Activated T-helper 2 cell treated with anti-CD3 and anti-CD28 coated beads, Interferon-gamma antibody, Interleukin-2, Interleukin-4, amounts not matched to agents 10 μg/mL and 5 μg/mL and 100 μg/mL, durations not matched to agents 14 hours and 24 hours and 36 hours (primary cell): ENCODE measurements around the gene PPP4R4. TPM values are rescaled to one million over a fixed set of nuclear protein-coding genes. Genes with fewer than 3 reads are reported as not detected.
A peak's percentile ranks its signal among the peaks of the same experiment; 100 is the strongest.
"Not testable (repeated sequence)": the region's sequence is repeated elsewhere in the genome, so short reads cannot be mapped to it uniquely, and the experiment has no call there.

Source experiments
- DNase-seq: peaks from one replicate; pipeline ENCODE4 v3.0.0; 2021; ENCODE audit warnings: low spot score
- H3K27ac Mint-ChIP-seq: one replicate; pipeline ENCODE4 v1.8.0; 2021; ENCODE audit warnings: mixed read lengths
- H3K27me3 Mint-ChIP-seq: one replicate; pipeline ENCODE4 v1.8.0; 2021; ENCODE audit warnings: low read depth, mixed read lengths
- H3K36me3 Mint-ChIP-seq: one replicate; pipeline ENCODE4 v1.8.0; 2021; ENCODE audit warnings: low read depth, mixed read lengths
- H3K4me1 Mint-ChIP-seq: one replicate; pipeline ENCODE4 v1.8.0; 2021; ENCODE audit warnings: low read depth, mixed read lengths
- H3K4me3 Mint-ChIP-seq: one replicate; pipeline ENCODE4 v1.8.0; 2021; ENCODE audit warnings: low read depth, mild to moderate bottlenecking, moderate library complexity, mixed read lengths
- H3K9me3 Mint-ChIP-seq: one replicate; pipeline ENCODE4 v1.8.0; 2021; ENCODE audit warnings: mixed read lengths
- intact Hi-C: fragments of 100-400 bp; cut with micrococcal nuclease; formaldehyde crosslinking; loops from one replicate; pipeline ENCODE4 v1.15.1; 2023
- total RNA-seq: library from RNA; stranded (reverse); gene quantifications from 2 replicates; pipeline ENCODE4 v1.2.3, GENCODE V29; 2022

PPP4R4 gene
- total RNA-seq, 1 donor from 2014 or later: 1.8 TPM

DNA sequence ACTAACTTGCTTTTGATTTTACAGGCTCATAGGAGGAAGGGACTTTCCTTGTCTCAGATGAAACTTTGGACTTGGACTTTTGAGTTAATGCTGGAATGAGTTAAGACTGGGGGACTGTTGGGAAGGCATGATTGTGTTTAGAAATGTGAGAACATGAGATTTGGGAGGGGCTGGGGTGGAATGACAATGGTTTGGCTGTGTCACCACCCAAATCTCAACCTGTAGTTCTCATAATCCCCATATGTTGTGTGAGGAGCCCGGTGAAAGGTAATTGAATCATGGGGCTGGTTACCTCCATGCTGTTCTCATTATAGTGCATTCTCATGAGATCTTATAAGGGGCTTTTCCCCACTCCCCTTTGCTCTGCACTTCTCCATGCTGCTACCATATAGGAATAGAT lies 18.0 kb upstream of the PPP4R4 start:
- H3K4me3 Mint-ChIP-seq: not testable (repeated sequence)

DNA sequence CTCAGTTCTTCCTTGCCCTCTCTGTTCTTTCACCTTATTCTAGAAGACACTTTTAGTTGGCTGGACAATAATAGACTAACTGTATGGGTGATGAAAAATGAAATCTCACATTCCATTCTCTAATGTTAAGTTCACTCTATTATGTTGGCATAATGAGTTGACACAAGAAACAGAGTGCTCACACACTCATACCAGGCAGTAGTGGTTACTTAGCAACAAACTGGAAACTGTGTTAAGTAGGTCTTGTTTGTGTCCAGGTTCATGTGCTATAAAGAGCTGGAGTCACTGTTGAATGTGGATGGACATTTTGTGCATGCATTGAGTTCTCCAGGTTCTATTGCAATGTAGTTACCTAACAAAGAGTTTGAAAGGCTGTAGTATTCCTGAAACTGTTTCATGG lies 16.9 kb upstream of the PPP4R4 start:
- H3K9me3 Mint-ChIP-seq: no peaks in the 10 kb centered on the region

More for the DNA sequence above, 18.0 kb upstream of the PPP4R4 start:
- H3K27me3 Mint-ChIP-seq, DNase-seq, H3K36me3 Mint-ChIP-seq, H3K27ac Mint-ChIP-seq, intact Hi-C loops, H3K9me3 Mint-ChIP-seq: not testable (repeated sequence)
- H3K4me1 Mint-ChIP-seq: peaks cover 16% of the 10 kb centered on the region

DNA sequence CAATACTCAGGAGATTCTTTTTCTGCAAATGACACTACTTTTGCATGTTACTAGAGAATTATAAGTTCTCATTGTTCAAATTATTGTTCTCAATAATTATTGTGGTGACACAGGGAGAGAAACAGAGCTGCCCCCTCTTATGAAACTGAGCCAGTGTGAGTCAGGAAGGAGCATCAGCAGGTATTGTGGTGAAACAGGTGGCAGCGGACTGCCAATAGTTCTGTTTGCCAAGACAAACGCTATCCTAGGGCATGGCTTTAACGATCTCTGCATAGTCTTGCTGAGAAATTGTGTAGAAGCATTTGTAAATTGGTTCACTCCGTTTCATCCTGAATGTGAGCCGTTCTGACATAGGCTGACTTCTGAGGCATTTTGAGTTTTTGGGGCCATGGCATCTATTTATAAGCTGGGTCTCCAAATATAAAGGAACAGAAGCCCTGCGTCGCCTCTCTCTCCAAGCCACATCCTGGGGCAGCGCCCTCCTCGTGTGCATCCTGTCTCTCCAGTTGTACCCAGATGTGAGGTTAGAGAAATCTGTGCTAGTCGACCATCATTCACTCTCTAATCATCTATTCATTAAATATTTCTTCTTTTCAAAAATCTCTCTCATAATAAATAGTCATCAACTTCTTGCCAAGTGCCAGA lies 15.8 kb upstream of the PPP4R4 start:
- H3K36me3 Mint-ChIP-seq: no peaks in the 10 kb centered on the region
- no peak for DNase-seq
- H3K27me3 Mint-ChIP-seq: peaks cover 4% of the 10 kb centered on the region
- H3K9me3 Mint-ChIP-seq: no peaks in the 10 kb centered on the region
- no peak overlapping the region for H3K4me3 Mint-ChIP-seq
- intact Hi-C loops: no loop called here
- H3K27ac Mint-ChIP-seq: no peak overlapping the region
- H3K4me1 Mint-ChIP-seq: peaks cover 24% of the 10 kb centered on the region

More for the DNA sequence above, 16.9 kb upstream of the PPP4R4 start:
- Mint-ChIP-seq H3K36me3 (no peaks in the 10 kb centered on the region), H3K27me3 (peaks cover 8% of the 10 kb centered on the region), H3K27ac (no peak overlapping the region), H3K4me1 (peaks cover 22% of the 10 kb centered on the region), H3K4me3 (no peak overlapping the region)
- intact Hi-C loops: no loop called here
- DNase-seq: no peak

DNA sequence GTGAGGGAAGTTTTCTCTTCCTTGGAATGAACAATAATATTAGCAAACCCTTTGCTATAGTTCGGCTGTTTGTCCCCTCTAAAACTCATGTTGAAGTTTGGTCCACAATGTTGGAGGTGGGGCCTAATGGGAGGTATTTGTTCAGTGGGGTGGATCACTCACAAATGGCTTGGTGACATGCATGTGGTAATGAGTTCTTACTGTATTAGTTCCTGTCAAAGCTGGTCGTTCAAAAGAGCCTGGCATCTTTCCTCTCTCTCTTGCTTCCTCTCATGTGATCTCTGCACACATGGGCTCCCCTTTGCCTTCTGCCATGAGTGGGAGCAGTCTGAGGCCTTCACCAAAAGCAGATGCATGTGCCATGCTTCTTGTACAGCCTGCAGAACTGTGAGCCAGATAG lies 13.1 kb upstream of the PPP4R4 start:
- Mint-ChIP-seq H3K4me3 (no peak overlapping the region), H3K4me1 (peaks cover 34% of the 10 kb centered on the region), H3K36me3 (no peaks in the 10 kb centered on the region), H3K27ac (no peak overlapping the region), H3K27me3 (peaks cover 4% of the 10 kb centered on the region), H3K9me3 (no peaks in the 10 kb centered on the region)
- intact Hi-C loops: no loop called here
- DNase-seq: no peak

DNA sequence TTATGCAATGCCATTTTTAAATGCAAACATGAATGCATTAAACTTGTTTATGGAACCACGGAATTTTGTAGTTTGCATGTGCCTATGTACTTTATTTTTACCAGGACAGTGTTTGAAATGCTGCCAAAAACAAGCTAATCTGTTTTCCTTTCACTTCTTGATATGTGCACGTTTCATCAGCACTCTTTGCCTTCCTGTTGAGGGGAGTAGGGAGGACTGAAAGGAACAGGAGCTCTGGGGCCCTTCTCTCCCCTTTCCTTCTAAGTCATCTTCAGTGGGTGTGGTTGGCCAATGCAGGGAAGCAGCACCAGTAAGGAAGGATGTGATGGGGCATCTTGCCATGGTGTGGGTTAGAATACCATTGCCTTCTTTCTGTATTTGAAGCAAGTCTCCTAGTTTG lies 12.1 kb upstream of the PPP4R4 start:
- intact Hi-C loops: no loop called here
- DNase-seq: no peak
- no peak overlapping the region for H3K27ac Mint-ChIP-seq
- H3K36me3 Mint-ChIP-seq: no peaks in the 10 kb centered on the region
- peaks cover 34% of the 10 kb centered on the region for H3K4me1 Mint-ChIP-seq
- H3K27me3 Mint-ChIP-seq: peaks cover 5% of the 10 kb centered on the region
- no peak overlapping the region for H3K4me3 Mint-ChIP-seq
- no peaks in the 10 kb centered on the region for H3K9me3 Mint-ChIP-seq

DNA sequence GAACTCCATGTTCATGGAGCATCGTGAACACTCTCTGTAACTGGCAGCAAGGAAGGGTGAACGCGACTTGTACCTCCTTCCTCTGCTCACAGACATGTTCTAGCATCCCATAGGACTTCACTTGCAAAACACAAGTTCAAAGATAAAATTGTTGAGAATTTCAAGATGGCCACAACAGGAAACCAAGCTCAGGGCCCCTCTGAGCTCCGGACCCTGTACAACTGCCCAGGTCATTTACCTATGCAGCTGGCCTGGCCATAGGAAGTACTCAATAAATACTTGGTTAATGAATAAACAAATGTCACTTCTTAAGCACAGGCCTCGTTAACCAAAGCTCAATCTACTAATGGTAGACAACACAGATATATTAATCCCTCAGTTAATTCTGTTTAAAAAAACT lies 11.7 kb upstream of the PPP4R4 start:
- Mint-ChIP-seq H3K27me3 (peaks cover 4% of the 10 kb centered on the region), H3K9me3 (no peaks in the 10 kb centered on the region), H3K4me3 (no peak overlapping the region), H3K4me1 (peaks cover 34% of the 10 kb centered on the region), H3K36me3 (no peaks in the 10 kb centered on the region), H3K27ac (no peak overlapping the region)
- intact Hi-C loops: no loop called here
- no peak for DNase-seq

DNA sequence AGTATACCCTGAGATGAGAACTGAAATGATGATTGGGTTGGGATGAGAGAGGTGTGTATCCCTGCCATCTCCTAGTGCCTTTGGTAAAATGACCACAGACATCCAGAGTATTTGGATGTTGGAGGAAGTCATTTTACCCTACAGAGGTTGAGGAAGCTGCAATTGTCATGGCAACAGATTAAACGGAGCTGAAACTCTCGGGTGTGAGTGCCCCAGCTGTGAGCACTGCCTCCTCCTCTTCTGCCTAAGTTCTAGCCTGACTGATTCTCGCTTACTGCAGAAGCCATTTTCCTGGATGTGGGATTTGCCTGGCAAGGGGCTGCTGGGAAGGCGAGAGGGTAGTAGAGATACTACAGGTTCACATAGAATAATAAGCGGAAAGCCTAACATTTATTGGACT lies 10.3 kb upstream of the PPP4R4 start:
- intact Hi-C loops: no loop called here
- H3K27ac Mint-ChIP-seq: no peak overlapping the region
- peaks cover 22% of the 10 kb centered on the region for H3K4me1 Mint-ChIP-seq

DNA sequence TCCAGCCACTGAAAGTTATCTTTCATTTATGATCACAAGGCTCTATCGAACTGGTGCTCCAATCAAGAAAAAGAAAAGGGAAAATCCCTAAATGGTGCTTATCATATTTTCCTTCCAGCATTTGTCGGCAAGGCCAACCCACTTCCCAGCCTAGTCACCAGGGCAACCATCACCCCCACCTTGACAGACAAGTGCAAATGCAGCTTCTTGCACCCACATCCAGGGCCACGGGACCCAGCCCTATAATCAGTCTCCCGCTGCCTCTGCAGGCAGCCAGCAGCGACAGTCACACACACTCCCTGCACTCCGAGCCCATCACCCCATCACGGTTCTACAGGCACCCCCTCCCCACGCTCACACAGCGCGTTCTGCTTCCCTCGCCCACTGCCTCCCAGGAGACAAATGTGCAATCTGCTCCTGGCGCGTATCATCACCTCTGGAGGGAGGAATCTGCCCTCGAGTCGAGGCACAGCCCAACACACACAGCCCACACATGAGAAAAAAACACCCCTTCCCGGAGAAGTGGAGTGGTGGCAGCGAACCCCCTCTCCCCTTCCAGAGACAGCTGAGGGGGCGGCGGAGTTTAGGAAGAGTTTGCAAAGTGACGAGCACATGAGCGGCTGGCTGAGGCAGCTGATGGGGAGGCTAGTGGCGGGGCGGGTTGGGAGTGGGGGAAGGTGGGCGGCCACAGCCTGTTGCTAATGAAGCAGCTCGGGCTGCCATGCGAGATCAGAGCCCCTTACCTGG lies 9.3 kb upstream of the PPP4R4 start:
- H3K36me3 Mint-ChIP-seq: no peaks in the 10 kb centered on the region
- no peak overlapping the region for H3K27ac Mint-ChIP-seq
- H3K27me3 Mint-ChIP-seq: peaks cover 3% of the 10 kb centered on the region
- H3K4me1 Mint-ChIP-seq: peaks cover 21% of the 10 kb centered on the region
- H3K4me3 Mint-ChIP-seq: no peak overlapping the region
- H3K9me3 Mint-ChIP-seq: no peaks in the 10 kb centered on the region
- no peak for DNase-seq
- intact Hi-C loops: no loop called here

More for the DNA sequence above, 10.3 kb upstream of the PPP4R4 start:
- Mint-ChIP-seq H3K9me3 (no peaks in the 10 kb centered on the region), H3K36me3 (no peaks in the 10 kb centered on the region), H3K4me3 (no peak overlapping the region), H3K27me3 (peaks cover 3% of the 10 kb centered on the region)
- DNase-seq: no peak

DNA sequence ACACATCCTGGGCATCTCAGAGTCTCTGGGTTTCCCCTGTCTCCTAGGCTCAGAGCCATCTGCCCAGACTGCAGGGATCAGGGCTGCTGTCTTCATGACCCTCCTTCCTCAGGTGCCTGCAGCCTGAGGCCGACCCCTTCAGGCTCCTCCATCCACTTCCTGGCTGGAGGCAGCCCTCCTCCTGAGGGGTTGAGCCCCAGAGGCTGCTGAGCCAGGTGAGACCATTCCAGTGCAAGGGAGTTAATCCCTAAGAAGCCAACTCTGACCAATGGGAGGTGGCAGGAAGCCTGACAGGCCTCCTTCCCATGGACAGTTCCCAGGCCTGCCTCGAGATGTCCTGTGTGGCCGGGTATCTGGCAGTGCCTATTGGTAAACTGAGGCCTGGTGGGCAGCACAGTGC lies 8.4 kb upstream of the PPP4R4 start:
- intact Hi-C loops: no loop called here
- Mint-ChIP-seq H3K27ac (no peak overlapping the region), H3K9me3 (no peaks in the 10 kb centered on the region), H3K4me3 (no peak overlapping the region), H3K4me1 (peaks cover 19% of the 10 kb centered on the region), H3K36me3 (no peaks in the 10 kb centered on the region), H3K27me3 (peaks cover 8% of the 10 kb centered on the region)
- DNase-seq: no peak

DNA sequence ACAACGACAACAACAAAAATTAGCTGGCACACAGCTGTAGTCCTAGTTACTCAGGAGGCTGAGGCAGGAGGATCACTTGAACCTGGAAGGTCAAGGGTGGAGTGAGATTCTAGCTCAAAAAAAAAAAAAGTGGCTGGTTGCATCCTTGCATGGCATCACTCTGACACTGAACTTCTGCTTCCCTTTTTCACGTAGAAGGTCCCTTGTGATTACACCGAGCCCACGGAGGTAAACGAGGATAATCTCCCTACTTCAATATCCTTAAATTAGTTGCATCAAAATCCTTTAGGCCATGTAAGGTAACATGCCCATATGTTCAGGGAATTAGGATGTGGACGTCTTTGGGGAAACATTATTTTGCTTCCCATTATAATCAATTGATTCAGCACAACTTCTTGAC lies 4.0 kb upstream of the PPP4R4 start:
- intact Hi-C loops: loop anchor here (5.0 to 10.0 kb wide), 2 partner anchors 88 to 225 kb away; partner anchors contain the start of genes DDX24 and IFI27L1
- peaks cover 35% of the 10 kb centered on the region for H3K27me3 Mint-ChIP-seq
- no peak for DNase-seq
- H3K36me3 Mint-ChIP-seq: no peaks in the 10 kb centered on the region
- H3K4me1 Mint-ChIP-seq: peaks cover 10% of the 10 kb centered on the region
- H3K27ac Mint-ChIP-seq: no peak overlapping the region
- H3K9me3 Mint-ChIP-seq: no peaks in the 10 kb centered on the region
- no peak overlapping the region for H3K4me3 Mint-ChIP-seq

DNA sequence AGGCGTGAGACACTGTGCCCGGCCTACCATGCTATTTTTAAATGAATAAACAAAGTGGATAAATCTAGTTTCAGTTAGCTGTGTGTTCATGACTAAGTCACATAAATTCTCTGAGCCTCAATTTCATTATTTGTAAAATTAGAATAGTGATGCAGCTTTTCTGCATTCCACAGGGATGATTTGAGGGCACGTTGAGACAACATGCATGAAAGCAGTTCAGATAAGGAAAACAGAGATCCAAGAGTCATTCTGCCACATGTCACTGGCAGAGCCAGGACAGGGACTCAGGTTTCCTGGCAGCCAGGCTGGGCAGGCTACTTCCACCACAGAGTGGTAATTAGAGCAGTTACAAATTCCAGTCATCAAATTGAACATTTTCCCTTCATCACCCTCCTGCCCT lies 2.9 kb upstream of the PPP4R4 start:
- intact Hi-C loops: loop anchor here (5.0 to 10.0 kb wide), 2 partner anchors 89 to 224 kb away; partner anchors contain the start of genes DDX24 and IFI27L1
- Mint-ChIP-seq H3K36me3 (no peaks in the 10 kb centered on the region), H3K4me1 (peaks cover 20% of the 10 kb centered on the region), H3K4me3 (no peak overlapping the region), H3K27ac (no peak overlapping the region), H3K27me3 (peaks cover 46% of the 10 kb centered on the region), H3K9me3 (no peaks in the 10 kb centered on the region)
- no peak for DNase-seq

DNA sequence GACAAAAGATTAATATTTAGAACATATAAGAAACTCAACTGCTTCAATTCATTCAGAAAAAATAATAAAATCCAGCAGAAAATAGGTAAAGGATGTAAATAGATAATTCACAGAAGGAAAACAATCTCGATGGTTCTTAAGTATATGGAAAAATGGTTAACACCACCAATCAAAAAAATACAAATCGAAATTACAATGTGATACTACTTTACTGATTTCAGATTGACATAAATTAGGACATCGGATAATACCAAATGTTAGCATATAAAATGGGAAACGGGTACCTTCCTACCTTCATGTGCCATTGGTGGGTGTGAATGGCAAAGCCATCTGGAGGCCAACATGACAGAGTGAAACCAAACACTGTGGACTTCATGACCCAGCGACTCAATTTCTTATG lies 1.6 kb upstream of the PPP4R4 start:
- intact Hi-C loops: loop anchor here (5.0 to 10.0 kb wide), 2 partner anchors 90 to 222 kb away; partner anchors contain the start of genes DDX24 and IFI27L1
- Mint-ChIP-seq H3K27ac (no peak overlapping the region), H3K4me3 (no peak overlapping the region), H3K27me3 (peaks cover 55% of the 10 kb centered on the region), H3K9me3 (no peaks in the 10 kb centered on the region), H3K4me1 (peaks cover 21% of the 10 kb centered on the region), H3K36me3 (no peaks in the 10 kb centered on the region)
- DNase-seq: no peak

DNA sequence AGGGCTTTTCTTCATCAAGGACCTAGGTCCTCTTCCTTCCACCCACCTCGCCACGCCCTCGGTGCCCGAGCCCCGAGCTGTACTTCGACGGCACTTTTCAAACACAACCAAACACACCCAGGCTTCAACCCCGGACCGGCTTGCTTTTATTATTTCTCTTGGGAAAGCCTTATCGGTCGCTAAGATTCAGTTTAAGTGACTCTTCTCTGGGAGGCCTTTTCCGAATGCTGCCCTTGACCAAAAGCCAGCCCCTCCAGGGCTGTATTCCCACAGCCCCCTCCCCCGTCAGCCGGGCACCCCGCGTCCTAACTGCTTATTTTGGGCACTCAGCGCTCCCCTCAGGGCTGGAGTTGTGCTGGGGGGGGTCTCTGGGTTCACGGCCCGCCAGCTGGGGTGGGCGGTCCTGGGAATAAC lies 644 bp upstream of the PPP4R4 start:
- H3K27ac Mint-ChIP-seq: no peak overlapping the region
- H3K27me3 Mint-ChIP-seq: peaks cover 56% of the 10 kb centered on the region

More for the DNA sequence above, 644 bp upstream of the PPP4R4 start:
- intact Hi-C loops: loop anchor here (5.0 to 10.0 kb wide), 2 partner anchors 91 to 221 kb away; partner anchors contain the start of genes DDX24 and IFI27L1
- Mint-ChIP-seq H3K36me3 (no peaks in the 10 kb centered on the region), H3K4me3 (peak overlapping the region; percentile 78), H3K9me3 (no peaks in the 10 kb centered on the region), H3K4me1 (peaks cover 21% of the 10 kb centered on the region)
- no peak for DNase-seq
